IMR-90 (cell line): Measurements from ENCODE around the gene CDH13.

Experiments used
- BHLHE40 ChIP-seq: fragments of 150-350 bp; IDR thresholded peaks from 2 replicates; pipeline ENCODE4 v1.6.1; 2016; ENCODE audit warnings: mild to moderate bottlenecking, low read depth, low read length
- CEBPB ChIP-seq: IDR thresholded peaks from 2 replicates; pipeline ENCODE4 v1.6.1; 2012; ENCODE audit warnings: low read depth, low read length, improper control_type of control experiment
- CHD1 ChIP-seq: IDR thresholded peaks from 2 replicates; pipeline ENCODE4 v1.6.1; 2012; ENCODE audit warnings: low read depth, low read length, improper control_type of control experiment
- MAFK ChIP-seq: IDR thresholded peaks from 2 replicates; pipeline ENCODE4 v1.6.1; 2012; ENCODE audit warnings: low read depth, low read length, improper control_type of control experiment
- MAZ ChIP-seq: IDR thresholded peaks from 2 replicates; pipeline ENCODE4 v1.6.1; 2012; ENCODE audit warnings: low read depth, mild to moderate bottlenecking, low read length, improper control_type of control experiment, moderate library complexity, borderline replicate concordance
- MXI1 ChIP-seq: IDR thresholded peaks from 2 replicates; pipeline ENCODE4 v1.6.1; 2012; ENCODE audit warnings: low read depth, mild to moderate bottlenecking, low read length, moderate library complexity, borderline replicate concordance
- NFE2L2 ChIP-seq: fragments of 150-350 bp; IDR thresholded peaks from 2 replicates; pipeline ENCODE4 v1.6.1; 2016; ENCODE audit warnings: low read depth, mild to moderate bottlenecking, low read length
- POLR2A ChIP-seq: IDR thresholded peaks from 2 replicates; pipeline ENCODE4 v1.6.1; 2012; ENCODE audit warnings: mild to moderate bottlenecking, low read depth, low read length
- RCOR1 ChIP-seq: IDR thresholded peaks from 2 replicates; pipeline ENCODE4 v1.6.1; 2012; ENCODE audit warnings: mild to moderate bottlenecking, low read length, improper control_type of control experiment; ENCODE audit not compliant: insufficient replicate concordance
- RFX5 ChIP-seq: IDR thresholded peaks from 2 replicates; pipeline ENCODE4 v1.8.0; 2012; ENCODE audit warnings: low read depth, mild to moderate bottlenecking, low read length, moderate library complexity
- SMC3 ChIP-seq: fragments of 150-350 bp; IDR thresholded peaks from 2 replicates; pipeline ENCODE4 v1.6.1; 2016; ENCODE audit warnings: low read depth, mild to moderate bottlenecking, antibody characterized with exemption, low read length, moderate library complexity
- TF ChIP-seq, protein P1 (sequence below): conservative IDR thresholded peaks from 2 replicates; pipeline ENCODE4 v1.5.1; 2012; ENCODE audit warnings: mild to moderate bottlenecking, low read depth, low read length, improper control_type of control experiment
- TF ChIP-seq, protein P2 (sequence below): fragments of 150-350 bp; IDR thresholded peaks from 2 replicates; pipeline ENCODE4 v1.6.1; 2017; ENCODE audit warnings: mild to moderate bottlenecking, antibody characterized with exemption, low read length, low read depth
- TF ChIP-seq, protein P3 (sequence below): fragments of 150-350 bp; IDR thresholded peaks from 2 replicates; pipeline ENCODE4 v1.6.1; 2016; ENCODE audit warnings: low read depth, mild to moderate bottlenecking, low read length, moderate library complexity, borderline replicate concordance

DNA sequence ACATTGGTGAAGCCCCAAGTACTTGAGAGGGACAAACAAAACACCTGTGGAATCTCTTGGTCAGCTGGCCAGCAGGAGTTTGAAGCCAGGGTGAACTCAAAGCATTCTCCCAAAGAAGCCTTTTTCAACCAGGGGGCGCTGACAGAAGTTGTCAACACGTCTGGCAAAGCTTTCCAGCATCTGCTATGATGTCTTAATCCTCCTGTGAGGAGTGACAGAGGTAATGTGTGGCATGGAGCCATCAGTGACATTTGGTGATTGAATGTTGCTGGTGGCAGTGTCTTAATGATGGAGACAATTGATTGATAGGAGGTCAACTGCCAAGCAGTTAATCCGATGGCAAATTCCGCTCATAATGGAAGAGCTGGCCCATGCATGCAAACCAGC lies 923.4 kb downstream of the CDH13 start:
- TF ChIP-seq POLR2A (no peak), NFE2L2 (no peak), MAZ (no peak), BHLHE40 (no peak), MXI1 (no peak), SMC3 (no peak), MAFK (no peak), CEBPB (no peak), RFX5 (no peak), CHD1 (no peak), RCOR1 (no peak)
- TF ChIP-seq, protein P1, sequence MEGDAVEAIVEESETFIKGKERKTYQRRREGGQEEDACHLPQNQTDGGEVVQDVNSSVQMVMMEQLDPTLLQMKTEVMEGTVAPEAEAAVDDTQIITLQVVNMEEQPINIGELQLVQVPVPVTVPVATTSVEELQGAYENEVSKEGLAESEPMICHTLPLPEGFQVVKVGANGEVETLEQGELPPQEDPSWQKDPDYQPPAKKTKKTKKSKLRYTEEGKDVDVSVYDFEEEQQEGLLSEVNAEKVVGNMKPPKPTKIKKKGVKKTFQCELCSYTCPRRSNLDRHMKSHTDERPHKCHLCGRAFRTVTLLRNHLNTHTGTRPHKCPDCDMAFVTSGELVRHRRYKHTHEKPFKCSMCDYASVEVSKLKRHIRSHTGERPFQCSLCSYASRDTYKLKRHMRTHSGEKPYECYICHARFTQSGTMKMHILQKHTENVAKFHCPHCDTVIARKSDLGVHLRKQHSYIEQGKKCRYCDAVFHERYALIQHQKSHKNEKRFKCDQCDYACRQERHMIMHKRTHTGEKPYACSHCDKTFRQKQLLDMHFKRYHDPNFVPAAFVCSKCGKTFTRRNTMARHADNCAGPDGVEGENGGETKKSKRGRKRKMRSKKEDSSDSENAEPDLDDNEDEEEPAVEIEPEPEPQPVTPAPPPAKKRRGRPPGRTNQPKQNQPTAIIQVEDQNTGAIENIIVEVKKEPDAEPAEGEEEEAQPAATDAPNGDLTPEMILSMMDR = no peak
- TF ChIP-seq, protein P2, sequence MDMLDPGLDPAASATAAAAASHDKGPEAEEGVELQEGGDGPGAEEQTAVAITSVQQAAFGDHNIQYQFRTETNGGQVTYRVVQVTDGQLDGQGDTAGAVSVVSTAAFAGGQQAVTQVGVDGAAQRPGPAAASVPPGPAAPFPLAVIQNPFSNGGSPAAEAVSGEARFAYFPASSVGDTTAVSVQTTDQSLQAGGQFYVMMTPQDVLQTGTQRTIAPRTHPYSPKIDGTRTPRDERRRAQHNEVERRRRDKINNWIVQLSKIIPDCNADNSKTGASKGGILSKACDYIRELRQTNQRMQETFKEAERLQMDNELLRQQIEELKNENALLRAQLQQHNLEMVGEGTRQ = no peak
- TF ChIP-seq, protein P3, sequence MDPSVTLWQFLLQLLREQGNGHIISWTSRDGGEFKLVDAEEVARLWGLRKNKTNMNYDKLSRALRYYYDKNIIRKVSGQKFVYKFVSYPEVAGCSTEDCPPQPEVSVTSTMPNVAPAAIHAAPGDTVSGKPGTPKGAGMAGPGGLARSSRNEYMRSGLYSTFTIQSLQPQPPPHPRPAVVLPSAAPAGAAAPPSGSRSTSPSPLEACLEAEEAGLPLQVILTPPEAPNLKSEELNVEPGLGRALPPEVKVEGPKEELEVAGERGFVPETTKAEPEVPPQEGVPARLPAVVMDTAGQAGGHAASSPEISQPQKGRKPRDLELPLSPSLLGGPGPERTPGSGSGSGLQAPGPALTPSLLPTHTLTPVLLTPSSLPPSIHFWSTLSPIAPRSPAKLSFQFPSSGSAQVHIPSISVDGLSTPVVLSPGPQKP = no peak
